ENCODE results near the gene TMBIM4. TPM values are rescaled to one million over a fixed set of nuclear protein-coding genes. Genes with fewer than 3 reads are reported as not detected.
A peak's percentile ranks its signal among the peaks of the same experiment; 100 is the strongest.

Gene TMBIM4
- polyA plus RNA-seq, 1 experiment = 108 TPM

DNA sequence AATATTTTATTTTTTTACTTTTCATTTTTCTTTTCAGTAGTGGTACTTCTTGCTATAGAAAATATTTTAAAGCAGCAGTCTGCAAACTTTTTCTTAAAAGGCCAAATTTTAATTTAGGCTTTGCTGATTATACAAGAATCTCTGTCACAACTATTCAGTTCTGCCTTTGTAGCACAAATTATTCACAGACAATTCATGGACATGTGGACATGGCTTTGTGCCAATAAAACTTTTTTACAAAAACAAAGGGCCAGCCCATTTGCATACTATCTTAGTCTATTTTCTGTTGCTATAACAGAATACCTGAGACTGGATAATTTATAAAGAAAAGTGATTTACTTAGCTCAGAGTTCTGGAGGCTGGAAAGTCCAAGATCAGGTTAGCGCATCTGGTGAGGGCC lies 56.3 kb downstream of the TMBIM4 start:
- no peak overlapping the region for H3K4me3 ChIP-seq (ENCODE audit: low read depth, low read length)
- no peak for DNase-seq (ENCODE audit: low read depth)
- ChIA-PET POLR2A (no interaction called here), CTCF (no interaction called here)
- H3K36me3 ChIP-seq (ENCODE audit: control insufficient read depth, insufficient read depth, low read length) = no peaks in the 10 kb centered on the region
- TF ChIP-seq, protein P1, sequence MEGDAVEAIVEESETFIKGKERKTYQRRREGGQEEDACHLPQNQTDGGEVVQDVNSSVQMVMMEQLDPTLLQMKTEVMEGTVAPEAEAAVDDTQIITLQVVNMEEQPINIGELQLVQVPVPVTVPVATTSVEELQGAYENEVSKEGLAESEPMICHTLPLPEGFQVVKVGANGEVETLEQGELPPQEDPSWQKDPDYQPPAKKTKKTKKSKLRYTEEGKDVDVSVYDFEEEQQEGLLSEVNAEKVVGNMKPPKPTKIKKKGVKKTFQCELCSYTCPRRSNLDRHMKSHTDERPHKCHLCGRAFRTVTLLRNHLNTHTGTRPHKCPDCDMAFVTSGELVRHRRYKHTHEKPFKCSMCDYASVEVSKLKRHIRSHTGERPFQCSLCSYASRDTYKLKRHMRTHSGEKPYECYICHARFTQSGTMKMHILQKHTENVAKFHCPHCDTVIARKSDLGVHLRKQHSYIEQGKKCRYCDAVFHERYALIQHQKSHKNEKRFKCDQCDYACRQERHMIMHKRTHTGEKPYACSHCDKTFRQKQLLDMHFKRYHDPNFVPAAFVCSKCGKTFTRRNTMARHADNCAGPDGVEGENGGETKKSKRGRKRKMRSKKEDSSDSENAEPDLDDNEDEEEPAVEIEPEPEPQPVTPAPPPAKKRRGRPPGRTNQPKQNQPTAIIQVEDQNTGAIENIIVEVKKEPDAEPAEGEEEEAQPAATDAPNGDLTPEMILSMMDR (IDR thresholded peaks at IDR 0.05; ENCODE audit: insufficient read depth, low read depth, low read length) = no peak
- H3K27me3 ChIP-seq (ENCODE audit: control insufficient read depth, insufficient read depth, low read length) = no peaks in the 10 kb centered on the region

DNA sequence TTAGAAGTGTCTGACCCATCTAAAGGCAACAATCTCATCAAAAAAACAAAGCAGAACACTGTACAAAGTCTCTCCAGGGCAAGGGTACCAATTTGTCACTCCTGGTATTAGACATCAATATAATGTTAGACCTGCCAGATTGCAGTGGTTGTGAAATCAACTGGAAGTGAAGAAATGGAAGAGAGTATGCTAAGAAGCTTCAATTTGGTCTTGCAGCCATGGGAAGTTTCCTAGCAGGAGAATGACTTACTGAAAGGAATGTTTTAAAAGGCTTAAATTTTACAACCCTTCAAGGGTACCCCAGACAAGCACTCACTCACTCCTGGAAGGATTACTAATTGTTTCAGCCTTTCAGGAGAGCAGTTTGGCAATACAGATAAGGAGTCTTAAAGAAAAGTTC lies 58.2 kb downstream of the TMBIM4 start:
- CTCF ChIA-PET = no interaction called here
- H3K4me3 ChIP-seq (ENCODE audit: low read depth, low read length) = no peak overlapping the region
- no peaks in the 10 kb centered on the region for H3K36me3 ChIP-seq (ENCODE audit: control insufficient read depth, insufficient read depth, low read length)
- H3K27me3 ChIP-seq (ENCODE audit: control insufficient read depth, insufficient read depth, low read length) = no peaks in the 10 kb centered on the region
- TF ChIP-seq, protein P1 (IDR thresholded peaks at IDR 0.05; ENCODE audit: insufficient read depth, low read depth, low read length) = no peak
- POLR2A ChIA-PET = interaction anchor here (0.6 kb wide), 1 partner anchor 333 kb away, joined by 5 read pairs; no protein-coding TSS in a partner anchor
- DNase-seq (ENCODE audit: low read depth) = peak; percentile 37

DNA sequence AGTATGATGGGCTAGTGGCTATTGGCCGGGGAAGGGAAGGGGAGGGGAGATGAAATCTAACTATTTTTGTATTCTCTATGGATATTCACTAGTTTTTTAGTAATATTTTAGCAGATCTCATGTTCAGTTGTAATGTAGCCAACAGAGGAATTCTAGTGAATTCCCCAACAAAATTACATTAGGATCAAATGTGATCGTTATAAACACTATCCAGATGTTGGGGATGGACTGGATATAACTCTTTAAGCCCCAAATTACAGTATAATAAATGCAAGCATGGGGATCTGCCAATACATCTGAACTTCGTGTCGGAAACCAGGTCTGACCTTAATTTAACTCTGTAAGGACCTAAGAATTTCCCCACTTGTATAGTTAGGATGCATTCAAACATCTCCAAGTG lies 60.7 kb downstream of the TMBIM4 start:
- H3K27me3 ChIP-seq (ENCODE audit: control insufficient read depth, insufficient read depth, low read length) = no peaks in the 10 kb centered on the region
- TF ChIP-seq, protein P1 (IDR thresholded peaks at IDR 0.05; ENCODE audit: insufficient read depth, low read depth, low read length) = no peak
- DNase-seq (ENCODE audit: low read depth) = no peak
- H3K4me3 ChIP-seq (ENCODE audit: low read depth, low read length) = no peak overlapping the region
- H3K36me3 ChIP-seq (ENCODE audit: control insufficient read depth, insufficient read depth, low read length) = no peaks in the 10 kb centered on the region
- CTCF ChIA-PET = interaction anchor here (0.6 kb wide), 1 partner anchor 73 kb away, joined by 3 read pairs; no protein-coding TSS in a partner anchor
- POLR2A ChIA-PET = no interaction called here

DNA sequence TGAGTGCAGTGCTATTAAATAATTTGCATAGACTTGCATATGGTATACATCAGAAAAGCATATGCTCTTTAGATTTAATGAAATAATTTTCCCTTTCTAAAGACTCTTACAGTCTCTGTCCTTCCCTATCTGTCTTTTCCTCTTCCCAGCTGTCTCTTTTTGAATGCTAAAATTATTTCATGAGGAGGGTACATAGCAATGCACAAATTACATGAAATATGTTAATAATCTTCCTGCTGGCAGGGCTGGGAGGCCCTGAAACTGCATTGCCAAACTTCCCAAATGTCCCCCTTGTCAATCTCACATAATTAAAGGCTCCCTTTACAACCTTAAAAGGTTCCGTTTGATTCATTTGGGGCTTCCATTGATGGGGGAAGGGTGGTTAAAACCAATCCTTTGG lies 61.4 kb downstream of the TMBIM4 start:
- CTCF ChIA-PET = interaction anchor here (0.9 to 2.0 kb wide), 4 partner anchors 10 to 552 kb away, joined by 3 to 5 read pairs (median 4); no protein-coding TSS in a partner anchor
- Histone ChIP-seq H3K36me3 (ENCODE audit: control insufficient read depth, insufficient read depth, low read length) (no peaks in the 10 kb centered on the region), H3K4me3 (ENCODE audit: low read depth, low read length) (no peak overlapping the region), H3K27me3 (ENCODE audit: control insufficient read depth, insufficient read depth, low read length) (no peaks in the 10 kb centered on the region)
- DNase-seq (ENCODE audit: low read depth) = no peak
- POLR2A ChIA-PET = no interaction called here
- TF ChIP-seq, protein P1 (IDR thresholded peaks at IDR 0.05; ENCODE audit: insufficient read depth, low read depth, low read length) = no peak

DNA sequence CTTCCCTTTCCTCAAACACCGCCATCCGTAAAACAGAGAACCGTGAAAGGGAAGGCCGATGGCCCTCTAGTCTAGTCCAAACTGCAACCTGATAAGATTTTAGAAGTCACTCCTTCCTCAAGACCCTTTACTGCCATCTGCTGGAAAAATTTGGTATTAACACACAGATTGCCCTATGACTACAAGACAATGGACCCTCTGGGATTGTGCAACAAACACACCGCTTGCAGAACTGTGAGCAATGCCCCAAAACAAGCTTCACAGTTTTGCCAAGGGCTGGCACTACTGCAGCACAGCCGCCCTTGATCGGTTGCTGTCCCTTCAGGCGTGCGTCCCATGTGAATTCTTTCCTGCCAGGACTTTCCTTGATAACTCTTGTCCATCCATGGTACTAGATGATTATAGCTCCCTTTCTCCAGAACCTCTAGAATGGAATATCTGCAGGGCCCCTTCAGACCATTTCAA lies 62.3 kb downstream of the TMBIM4 start:
- H3K4me3 ChIP-seq (ENCODE audit: low read depth, low read length) = no peak overlapping the region
- ChIA-PET POLR2A (interaction anchor here (0.6 kb wide), 1 partner anchor 198 kb away, joined by 4 read pairs; no protein-coding TSS in a partner anchor), CTCF (interaction anchor here (0.6 to 2.0 kb wide), 15 partner anchors 9 to 1213 kb away, joined by 3 to 9 read pairs (median 4); no protein-coding TSS in a partner anchor)
- no peaks in the 10 kb centered on the region for H3K27me3 ChIP-seq (ENCODE audit: control insufficient read depth, insufficient read depth, low read length)
- TF ChIP-seq, protein P1 (IDR thresholded peaks at IDR 0.05; ENCODE audit: insufficient read depth, low read depth, low read length) = peak; percentile 72
- no peaks in the 10 kb centered on the region for H3K36me3 ChIP-seq (ENCODE audit: control insufficient read depth, insufficient read depth, low read length)
- peak; percentile 66 for DNase-seq (ENCODE audit: low read depth)

All from BJ (cell line).